Renal cortical epithelial cell (primary cell): ENCODE results near the gene NAA25. TPM values are rescaled to one million over a fixed set of nuclear protein-coding genes. Genes with fewer than 3 reads are reported as not detected.
"Not testable (repeated sequence)": the region's sequence is repeated elsewhere in the genome, so short reads cannot be mapped to it uniquely, and the experiment has no call there.

ENCODE experiments used
- DNase-seq: peaks from one replicate; pipeline ENCODE4 v3.0.0-alpha.2; 2011; ENCODE audit warnings: low read depth
- total RNA-seq: library from RNA; depleted of rRNA; stranded (reverse); fragments of >200 nt; gene quantifications from 2 replicates; pipeline ENCODE4 v1.2.3, GENCODE V29; 2014

Gene NAA25
- total RNA-seq, 1 donor from 2014 or later, result 26.7 TPM

DNA sequence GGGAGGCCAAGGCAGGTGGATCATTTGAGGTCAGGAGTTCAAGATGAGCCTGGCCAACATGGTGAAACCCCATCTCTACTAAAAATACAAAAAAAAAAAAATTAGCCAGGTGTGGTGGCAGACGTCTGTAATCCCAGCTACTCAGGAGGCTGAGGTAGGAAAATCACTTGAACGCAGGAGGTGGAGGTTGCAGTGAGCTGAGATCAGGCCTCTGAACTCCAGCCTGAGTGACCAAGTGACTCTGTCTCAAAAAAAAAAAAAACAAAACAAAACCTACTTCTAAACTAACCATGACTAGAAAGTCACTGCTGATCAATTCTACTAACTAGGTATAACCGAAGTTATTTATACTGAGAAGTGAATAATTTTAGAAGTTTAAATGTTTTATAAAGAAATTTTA is 99.0 kb downstream of the NAA25 start:
- not testable (repeated sequence) for DNase-seq

DNA sequence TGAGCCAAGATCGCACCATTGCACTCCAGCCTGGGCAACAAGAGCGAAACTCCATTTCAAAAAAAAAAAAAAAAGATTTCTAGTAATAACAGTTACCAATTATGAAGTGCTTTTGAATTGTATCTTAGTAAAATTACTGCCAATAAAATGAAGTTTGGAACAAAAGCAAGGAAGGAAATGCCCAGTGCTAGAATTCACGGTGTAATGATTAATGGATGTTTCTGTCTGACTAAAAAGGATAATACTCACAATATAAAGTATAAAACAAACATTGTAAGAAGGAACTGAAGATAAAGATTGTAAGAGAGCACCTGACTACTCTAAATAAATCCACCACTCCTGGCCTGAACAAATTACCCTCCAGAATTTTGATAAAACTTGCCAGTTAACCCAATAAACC is 99.7 kb downstream of the NAA25 start:
- no peak for DNase-seq

DNA sequence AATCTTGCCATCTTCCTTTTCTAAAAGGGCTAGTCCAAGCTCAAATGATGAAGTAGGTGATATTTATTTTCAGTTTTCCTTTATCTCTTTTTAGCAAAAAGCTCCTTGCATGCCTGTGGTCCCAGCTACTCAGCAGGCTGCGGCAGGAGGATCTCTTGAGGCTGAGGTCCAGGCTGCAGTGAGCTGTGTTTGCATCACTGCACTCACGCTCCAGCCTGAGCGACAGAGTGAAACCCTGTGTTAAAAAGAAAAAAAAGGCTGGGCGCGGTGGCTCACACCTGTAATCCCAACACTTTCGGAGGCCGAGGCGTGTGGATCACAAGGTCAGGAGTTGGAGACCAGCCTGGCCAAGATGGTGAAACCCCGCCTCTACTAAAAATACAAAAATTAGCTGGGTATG is 100.6 kb downstream of the NAA25 start:
- DNase-seq, result peak; percentile 19

DNA sequence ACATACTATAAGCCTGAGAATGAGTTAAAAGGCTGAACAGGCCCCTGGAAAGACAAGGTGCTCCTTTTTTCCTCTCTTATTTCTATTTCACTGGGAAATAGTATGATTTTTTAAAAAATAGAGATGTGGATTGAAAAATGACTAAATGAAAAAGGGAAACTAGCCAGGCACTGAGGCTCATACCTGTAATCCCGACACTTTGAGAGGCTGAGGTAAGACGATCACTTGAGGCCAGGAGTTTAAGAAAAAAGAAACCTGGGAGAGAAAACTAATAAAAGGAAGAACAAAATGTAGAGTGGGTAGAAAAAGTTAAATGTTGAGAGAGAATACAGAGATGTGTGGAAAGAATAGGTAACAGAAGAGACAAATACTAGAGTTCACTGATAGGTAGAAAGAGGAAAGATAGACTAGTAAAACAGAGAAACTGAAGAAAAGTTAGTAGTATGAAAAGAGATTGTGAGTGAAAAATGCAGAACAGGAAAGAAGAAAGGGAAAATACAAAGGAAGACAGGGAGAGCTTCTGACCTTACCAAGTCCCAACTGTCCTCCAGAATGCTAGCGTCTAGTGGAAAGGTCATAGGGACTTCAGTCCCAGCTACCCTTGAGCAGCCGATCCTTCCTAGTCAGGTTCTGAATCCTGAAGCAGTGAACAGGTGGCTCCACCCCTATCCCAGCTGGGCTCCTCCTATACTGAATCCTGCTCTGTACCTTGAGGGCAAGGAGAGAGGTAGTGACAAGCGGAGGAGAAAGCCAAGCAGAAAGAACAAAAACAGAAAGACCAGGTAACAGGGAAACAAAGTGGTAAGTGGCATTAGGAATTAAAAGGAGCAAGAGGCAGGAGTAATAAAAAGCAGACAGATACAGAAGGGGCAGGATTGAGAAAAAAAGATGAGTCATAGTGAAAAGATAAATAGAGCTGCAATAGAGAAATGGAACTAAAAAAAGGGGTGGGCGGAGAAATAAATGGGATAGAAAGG is 102.9 kb downstream of the NAA25 start:
- peak; percentile 44 for DNase-seq

DNA sequence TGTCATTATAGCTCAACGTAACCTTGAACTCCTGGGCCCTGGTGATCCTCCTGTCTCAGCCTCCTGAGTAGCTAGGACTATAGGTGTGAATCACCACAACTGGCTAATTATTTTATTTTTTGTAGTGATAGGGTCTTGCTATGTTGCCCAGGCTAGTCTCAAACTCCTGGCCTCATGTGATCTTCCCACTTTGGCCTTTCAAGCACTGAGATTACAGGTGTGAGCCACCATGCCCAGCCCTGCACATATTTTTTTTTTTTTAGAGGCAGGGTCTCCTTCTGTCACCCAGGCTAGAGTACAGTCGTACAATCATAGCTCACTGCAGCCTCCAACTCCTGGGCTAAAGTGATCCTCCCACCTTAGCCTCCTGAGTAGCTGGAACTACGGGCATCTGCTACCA is 104.5 kb downstream of the NAA25 start:
- DNase-seq, result no peak

DNA sequence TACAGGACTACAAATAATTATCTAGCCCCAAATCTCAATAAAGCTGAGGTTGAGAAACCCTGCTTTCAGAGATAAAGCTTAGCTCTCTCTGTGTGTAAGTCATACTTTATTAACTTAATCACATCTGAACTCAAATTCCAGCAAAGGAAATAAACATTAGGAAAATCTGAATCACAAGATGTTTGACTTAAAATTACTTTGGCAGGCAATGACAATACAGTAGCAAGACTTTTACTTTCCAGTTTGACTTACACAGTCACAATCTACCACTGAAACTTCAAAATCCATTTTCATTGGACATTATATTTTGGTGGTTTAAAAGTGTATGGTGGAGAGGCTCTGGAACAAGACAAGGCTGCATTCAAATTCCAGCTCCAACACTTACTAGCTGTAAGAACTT is 107.0 kb downstream of the NAA25 start:
- no peak for DNase-seq

DNA sequence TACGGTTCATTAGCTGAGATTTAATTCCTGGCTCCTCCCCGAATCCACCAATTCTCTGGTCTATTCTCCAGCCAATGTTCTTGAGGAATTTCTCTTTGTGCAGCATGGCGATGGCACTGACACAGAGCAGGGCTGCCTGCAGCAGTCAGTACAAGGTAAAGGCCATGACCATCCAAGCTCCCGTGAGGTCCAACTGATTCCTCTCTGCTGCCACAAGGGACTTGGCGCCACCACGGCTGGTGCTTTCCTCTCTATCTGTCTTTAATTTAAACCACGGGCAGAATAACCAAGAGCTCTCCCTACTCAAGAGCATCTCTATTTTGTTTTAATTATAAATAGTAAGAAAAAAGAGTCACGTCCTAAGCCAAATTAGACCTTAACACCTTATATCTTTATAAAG is 107.8 kb downstream of the NAA25 start:
- no peak for DNase-seq

DNA sequence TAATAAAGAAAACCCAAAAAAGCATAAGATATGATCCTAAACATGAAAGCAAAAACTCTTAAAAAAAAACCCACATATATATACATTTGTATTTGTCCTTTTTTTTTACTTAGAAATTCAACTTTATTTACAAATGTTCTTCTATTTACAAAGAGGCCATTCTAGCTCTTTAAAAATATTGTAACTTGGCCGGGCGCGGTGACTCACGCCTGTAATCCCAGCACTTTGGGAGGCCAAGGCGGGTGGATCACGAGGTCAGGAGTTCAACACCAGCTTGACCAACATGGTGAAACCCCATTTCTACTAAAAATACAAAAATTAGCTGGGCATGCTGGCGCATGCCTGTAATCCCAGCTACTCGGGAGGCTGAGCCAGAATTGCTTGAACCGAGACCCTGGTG is 109.5 kb downstream of the NAA25 start:
- not testable (repeated sequence) for DNase-seq

DNA sequence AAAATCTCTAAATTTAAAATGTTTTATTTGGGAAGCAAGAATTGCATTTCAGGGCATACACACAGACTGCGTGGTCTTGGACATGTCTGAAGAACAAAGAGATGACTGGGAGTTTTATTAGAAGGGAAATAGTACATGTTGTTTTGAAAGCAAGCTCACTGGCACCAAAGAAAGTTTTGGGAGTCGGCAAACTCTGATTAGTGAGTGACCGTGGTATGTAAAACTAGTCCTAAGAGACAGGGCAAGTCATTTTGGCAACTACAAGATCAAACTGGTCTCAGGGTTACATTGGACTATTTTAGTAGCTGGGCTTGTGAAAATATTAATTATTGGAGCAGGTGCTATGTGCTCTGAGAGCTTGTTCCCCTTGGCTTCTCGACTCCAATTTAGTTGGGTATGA is 110.6 kb downstream of the NAA25 start:
- no peak for DNase-seq

DNA sequence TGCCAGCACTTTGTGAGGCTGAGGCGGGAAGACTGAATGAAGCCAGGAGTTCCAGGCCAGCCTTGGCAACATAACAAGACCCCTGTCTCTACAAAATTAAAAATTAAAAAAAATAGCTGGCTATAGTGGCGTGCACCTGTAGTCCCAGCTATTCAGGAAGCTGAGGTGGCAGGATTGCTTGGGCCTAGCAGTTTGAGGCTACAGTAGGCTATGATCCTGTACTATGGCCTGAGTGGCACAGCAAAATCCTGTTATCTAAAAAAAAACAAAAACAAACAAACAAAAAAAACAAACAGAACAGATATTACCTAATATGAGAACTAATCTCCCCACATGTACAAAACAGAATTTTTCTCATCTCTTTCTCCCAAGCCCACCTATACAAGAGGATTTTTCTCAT is 111.3 kb downstream of the NAA25 start:
- no peak for DNase-seq

DNA sequence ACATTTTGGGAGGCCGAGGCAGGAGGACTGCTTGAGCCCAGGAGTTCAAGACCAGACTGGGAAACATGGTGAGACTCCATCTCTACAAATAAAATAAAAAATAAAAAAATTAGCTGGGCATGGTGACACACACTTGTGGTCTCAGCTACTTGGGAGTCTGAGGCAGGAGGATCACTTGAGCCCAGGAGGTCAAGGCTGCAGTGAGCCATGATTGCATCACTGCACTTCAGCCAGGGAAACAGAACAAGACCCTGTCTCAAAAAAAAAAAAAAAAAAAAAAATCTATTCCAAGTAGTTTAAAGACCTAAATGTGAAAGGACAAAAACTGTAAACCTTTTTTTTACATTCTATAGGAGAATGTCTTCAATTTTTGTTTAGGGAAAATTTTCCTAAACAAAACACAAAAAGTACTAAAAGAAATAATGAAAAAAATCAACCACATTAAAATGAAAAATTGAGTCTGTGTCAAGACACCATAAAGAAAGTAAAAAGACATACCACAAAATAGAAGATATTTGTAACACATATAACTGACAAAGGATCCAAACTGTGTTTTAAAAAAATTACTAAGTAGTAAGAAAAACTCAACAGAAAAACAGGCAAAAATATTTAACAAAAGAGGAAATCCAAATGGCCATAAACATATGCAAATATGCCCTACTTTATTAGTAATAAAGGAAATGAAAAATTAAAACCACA is 112.7 kb downstream of the NAA25 start:
- no peak for DNase-seq

DNA sequence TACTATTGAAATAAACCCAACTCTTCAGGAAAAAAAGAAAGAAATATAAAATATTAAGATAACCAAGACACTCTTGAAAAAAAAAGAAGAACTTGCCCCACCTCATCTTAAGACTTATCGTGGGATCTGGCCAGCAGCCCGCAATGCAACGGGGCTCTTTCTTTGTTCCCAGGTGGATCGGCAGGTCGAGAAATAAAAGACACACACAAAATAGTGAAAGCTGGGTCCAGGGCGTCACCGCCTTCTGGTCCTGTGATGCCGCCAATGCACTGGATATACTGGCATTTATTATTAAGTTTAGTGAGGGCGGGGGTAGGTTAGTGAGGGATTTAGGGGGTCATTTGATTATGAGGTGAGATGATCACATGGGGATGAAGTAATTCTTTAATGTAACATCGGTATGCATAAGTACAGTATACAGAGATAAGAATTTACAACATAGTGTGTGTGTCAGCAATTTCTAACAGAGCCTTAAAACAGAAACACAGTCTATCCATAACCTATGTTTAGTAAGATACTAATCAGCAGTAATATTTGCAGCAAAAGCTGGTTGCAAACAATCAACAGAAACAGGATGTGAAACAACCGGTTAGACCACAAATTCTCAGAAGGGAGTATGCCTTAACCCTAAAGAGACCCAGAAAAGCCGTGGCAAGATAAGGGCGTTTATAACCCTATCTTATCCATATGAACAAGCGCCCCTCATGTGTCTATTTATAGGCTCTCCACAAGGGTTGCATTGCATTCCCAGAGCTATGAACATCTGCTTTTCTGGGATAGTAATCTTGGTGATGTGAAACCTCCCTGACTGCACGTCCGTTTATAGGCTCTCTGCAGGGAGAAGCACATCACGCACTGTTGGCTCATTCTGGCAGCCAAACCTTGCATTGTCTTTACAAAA is 114.1 kb downstream of the NAA25 start:
- not testable (repeated sequence) for DNase-seq

DNA sequence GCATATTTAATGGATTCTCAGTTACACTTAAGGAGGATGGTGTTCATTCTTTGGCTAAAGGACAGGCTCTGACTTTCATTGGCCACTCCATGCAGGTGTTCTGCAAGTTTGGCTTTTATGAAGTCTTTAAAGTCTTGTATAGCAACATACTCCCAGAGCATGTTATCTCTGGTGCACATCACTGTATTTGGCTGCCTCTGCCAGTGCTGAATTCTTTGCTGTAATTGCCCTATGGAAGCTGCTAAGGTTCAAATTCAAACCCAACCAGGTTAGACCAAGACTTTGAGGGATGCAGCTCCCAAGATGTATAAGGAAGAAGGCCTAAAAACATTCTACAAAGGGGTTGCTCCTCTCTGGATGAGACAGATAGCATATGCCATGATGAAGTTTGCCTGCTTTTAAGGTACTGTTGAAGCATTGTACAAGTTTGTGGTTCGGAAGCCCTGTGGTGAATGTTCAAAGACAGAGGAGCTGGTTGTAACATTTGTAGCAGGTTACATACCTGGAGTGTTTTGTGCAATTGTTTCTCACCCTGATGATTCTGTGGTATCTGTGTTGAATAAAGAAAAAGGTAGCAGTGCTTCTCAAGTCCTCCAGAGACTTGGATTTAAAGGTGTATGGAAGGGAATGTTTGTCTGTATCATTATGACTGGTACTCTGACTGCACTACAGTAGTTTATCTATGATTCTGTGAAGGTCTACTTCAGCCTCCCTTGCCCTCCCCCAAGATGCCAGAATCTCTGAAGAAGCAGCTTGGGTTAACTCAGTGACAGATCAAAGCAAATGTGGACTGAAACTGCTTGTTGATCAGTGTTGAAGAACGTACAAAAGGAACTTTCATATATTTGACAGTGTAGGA is 115.1 kb downstream of the NAA25 start:
- no peak for DNase-seq

DNA sequence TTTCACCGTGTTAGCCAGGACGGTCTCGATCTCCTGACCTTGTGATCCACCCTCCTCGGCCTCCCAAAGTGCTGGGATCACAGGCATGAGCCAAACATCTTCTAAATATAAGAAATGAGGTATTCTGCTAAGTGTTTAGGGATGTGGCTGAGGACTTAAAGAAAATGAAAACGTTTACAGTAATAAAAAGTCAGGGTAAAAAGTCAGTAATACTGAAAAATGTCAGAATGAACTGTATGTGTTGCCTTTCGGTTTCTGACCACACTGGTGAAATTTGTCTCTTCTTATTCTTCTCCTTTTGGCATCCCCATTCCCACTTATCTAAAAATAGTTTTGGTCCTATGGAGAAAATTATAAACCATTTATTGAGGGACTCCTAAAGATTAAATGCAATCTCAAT is 116.1 kb downstream of the NAA25 start:
- DNase-seq, result no peak

DNA sequence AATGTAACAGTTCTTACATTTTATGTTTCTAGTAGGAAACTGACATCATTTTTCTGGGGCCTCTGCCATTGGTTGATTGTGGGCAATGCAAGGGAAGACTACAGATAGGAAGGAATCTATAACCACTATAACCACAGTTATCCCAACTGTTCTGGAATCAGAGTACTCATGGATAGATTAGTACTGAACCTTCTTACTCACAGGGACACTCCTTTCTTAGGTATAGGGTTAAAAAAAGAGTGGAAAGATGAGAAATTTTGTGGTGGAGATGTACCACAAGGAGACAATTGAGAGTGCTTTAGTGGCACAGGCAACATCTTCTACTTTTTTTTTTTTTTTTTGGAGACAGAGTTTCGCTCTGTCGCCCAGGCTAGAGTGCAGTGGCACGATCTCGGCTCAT is 116.6 kb downstream of the NAA25 start:
- no peak for DNase-seq

DNA sequence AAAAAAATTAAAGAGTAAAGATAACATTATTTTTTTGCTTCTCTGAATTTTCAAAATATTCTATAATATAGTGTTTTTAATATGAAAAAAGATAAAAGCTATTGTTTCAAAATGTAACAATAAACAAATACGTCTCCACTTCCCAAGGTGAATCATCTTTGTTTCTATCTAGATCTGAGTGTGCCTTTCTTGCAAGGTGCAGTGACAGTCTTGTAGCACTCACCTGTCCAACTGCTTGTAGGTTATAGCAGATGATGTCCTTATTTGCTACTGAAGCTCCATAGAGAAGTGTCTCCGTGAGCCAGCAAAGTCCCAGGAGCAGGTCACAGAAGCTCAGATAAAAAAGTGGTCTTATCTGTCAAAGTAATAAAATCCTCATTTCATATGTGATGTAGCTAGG is 117.0 kb downstream of the NAA25 start:
- no peak for DNase-seq

DNA sequence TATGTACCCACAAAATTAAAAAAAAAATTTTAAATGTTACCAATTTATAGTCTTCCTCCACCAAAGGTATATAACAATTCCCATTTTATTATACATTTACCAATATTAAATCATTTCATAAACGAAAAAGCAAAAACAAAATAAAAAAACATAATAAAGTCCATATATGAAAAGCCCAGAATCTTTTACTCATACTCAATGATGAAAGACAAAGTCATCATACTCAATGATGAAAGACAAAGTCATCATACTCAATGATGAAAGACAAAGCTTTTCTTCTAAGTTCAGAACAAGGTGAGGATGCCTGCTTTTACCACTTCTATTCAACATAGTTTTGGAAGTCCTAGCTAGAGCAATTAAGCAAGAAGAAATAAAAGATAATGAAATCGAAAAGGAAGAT is 123.8 kb downstream of the NAA25 start:
- DNase-seq, result no peak

DNA sequence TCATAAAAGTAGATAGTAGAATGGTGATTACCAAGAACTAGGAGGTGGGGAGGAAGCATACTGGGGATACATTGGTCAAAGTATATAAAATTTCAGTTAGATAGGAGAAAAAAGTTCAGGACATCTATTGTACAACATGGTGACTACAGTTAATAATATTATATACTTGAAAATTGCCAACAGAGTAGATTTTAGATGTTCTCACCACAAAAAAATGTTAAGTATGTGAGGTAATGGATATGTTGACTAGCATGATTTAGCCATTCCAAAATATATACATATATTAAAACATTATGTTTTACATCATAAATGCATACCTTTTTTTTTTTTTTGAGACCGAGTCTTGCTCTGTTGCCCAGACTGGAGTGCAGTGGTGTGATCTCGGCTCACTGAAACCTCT is 126.6 kb downstream of the NAA25 start:
- DNase-seq, result no peak

DNA sequence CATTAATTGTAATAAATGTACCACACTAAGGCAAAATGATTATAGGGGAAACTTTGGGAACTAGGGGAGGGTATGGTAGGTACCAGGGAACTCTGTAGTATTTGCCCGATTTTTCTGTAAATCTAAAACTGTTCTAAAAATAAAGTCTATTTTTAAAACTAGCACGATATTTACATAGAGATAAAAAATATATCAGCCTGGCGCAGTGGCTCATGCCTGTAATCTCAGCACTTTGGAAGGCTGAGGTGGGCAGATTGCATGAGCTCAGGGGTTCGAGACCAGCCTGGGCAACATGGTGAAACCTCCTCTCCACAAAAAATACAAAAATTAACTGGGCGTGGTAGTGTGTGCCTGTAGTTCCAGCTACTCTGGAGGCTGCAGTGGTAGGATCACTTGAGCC is 128.0 kb downstream of the NAA25 start:
- no peak for DNase-seq

DNA sequence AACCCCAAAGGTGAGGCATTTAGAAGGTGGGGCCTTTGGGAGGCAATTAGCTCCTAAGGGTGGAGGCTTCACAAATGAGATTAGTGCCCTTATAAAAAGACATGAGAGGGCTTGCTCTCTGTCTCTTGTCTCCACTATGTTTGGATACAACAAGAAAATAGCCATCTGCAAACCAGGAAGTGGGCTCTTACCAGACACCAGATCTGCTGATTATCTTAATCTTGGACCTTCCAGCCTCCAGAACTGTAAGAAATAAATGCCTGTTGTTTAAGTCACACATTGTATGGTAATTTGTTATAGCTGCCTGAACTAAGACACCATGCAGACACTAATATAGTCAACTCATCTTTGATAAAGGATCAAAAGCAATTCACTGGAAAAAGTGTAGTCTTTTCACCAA is 130.0 kb downstream of the NAA25 start:
- no peak for DNase-seq

DNA sequence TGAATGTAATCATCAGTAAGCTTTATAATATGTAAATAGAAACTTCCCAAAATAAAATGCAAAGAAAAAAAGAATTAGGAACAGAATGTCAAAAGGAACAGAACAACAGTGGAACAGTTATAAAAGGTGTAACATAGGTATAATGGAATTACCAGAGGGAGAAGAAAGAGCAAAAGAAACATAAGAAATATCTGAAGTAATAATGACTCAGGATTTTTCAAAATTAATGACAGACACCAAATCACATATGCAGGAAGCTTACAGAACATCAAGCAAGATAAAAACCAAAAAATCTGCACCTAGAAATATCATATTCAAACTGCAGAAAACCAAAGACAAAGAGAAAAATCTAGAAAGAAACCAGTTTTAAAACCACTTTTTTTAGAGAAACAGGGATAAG is 131.7 kb downstream of the NAA25 start:
- DNase-seq, result no peak
